ENCODE measurements around the gene FOXM1.

DNA sequence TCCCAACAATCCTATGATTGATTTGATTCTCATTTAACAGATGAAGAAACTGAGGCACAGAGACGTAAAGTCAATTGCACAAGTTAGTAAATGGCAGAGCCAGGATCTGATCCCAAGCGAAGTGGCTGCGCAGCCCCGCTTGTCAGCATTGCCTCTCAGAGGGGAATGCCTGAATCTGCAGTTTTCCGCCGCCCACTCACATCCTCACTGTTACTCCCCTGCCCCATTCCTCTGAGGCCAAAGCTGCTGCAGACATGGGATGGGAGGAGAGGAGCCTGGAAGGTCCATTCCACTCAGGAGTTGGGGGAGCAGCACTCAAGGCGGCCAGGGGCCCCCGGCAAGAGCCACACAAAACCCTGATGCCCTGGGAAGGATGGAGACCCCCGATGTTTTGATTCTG lies 43.2 kb downstream of the FOXM1 start:
- TF ChIP-seq, protein P1, sequence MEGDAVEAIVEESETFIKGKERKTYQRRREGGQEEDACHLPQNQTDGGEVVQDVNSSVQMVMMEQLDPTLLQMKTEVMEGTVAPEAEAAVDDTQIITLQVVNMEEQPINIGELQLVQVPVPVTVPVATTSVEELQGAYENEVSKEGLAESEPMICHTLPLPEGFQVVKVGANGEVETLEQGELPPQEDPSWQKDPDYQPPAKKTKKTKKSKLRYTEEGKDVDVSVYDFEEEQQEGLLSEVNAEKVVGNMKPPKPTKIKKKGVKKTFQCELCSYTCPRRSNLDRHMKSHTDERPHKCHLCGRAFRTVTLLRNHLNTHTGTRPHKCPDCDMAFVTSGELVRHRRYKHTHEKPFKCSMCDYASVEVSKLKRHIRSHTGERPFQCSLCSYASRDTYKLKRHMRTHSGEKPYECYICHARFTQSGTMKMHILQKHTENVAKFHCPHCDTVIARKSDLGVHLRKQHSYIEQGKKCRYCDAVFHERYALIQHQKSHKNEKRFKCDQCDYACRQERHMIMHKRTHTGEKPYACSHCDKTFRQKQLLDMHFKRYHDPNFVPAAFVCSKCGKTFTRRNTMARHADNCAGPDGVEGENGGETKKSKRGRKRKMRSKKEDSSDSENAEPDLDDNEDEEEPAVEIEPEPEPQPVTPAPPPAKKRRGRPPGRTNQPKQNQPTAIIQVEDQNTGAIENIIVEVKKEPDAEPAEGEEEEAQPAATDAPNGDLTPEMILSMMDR (IDR thresholded peaks at IDR 0.05; ENCODE audit: low read length): no peak
- TF ChIP-seq EZH2 (optimal IDR thresholded peaks at IDR 0.05; ENCODE audit: low read depth, low read length): no peak

Measured in MM.1S (cell line).